NT2/D1 (cell line): ENCODE measurements around the gene ASRGL1.

ENCODE experiments used
- YY1 ChIP-seq: IDR thresholded peaks from 2 replicates; pipeline ENCODE4 v1.6.1; 2011; ENCODE audit not compliant: insufficient read length, insufficient read depth
- ZNF274 ChIP-seq: IDR thresholded peaks from 2 replicates; pipeline ENCODE4 v1.6.1; 2011; ENCODE audit warnings: mild to moderate bottlenecking, low read depth, low read length

- no peak for TF ChIP-seq ZNF274
- TF ChIP-seq YY1 = no peak
Measured at GRCh38 chr11:62419943-62420342, 82.7 kb downstream of the ASRGL1 start.
